GM12878 (cell line): ENCODE results near the gene SAC3D1.

ENCODE experiments used
- CBX5 ChIP-seq: sonication (generic); IDR thresholded peaks from 2 replicates; pipeline ENCODE4 v1.6.1; 2016; ENCODE audit warnings: low read depth, moderate library complexity, mild to moderate bottlenecking, inconsistent platforms
- CEBPB ChIP-seq, 2 experiments: fragments of 150-350 bp in 1 of 2; IDR thresholded peaks; 2 replicates each; pipeline ENCODE4 v1.6.1; 2012 to 2014; ENCODE audit warnings: low read depth in 2 of 2, low read length in 2 of 2, borderline replicate concordance in 1 of 2, inconsistent platforms in 1 of 2
- CHD1 ChIP-seq: IDR thresholded peaks from 2 replicates; pipeline ENCODE4 v1.6.1; 2012; ENCODE audit warnings: low read depth, low read length, improper control_type of control experiment
- FOXK2 ChIP-seq: fragments of 450-650 bp; IDR thresholded peaks from 2 replicates; pipeline ENCODE4 v1.6.1; 2017; ENCODE audit warnings: mild to moderate bottlenecking, moderate library complexity
- HDGF ChIP-seq: fragments of 450-650 bp; IDR thresholded peaks from 2 replicates; pipeline ENCODE4 v1.6.1; 2016; ENCODE audit warnings: antibody characterized with exemption
- MLLT1 ChIP-seq: fragments of 450-650 bp; IDR thresholded peaks from 2 replicates; pipeline ENCODE4 v1.6.1; 2016; ENCODE audit warnings: mild to moderate bottlenecking
- NRF1 ChIP-seq: conservative IDR thresholded peaks from 2 replicates; pipeline ENCODE4 v1.6.1; 2011; ENCODE audit warnings: mild to moderate bottlenecking, low read depth, low read length, improper control_type of control experiment
- POLR2AphosphoS5 ChIP-seq: IDR thresholded peaks from 2 replicates; pipeline ENCODE4 v1.6.1; 2011; ENCODE audit warnings: mild to moderate bottlenecking, low read length, inconsistent platforms
- TCF7 ChIP-seq: IDR thresholded peaks from 2 replicates; pipeline ENCODE4 v1.6.1; 2014; ENCODE audit warnings: antibody characterized with exemption, borderline replicate concordance
- USF2 ChIP-seq: IDR thresholded peaks from 2 replicates; pipeline ENCODE4 v1.6.1; 2011; ENCODE audit warnings: low read depth, low read length, improper control_type of control experiment, borderline replicate concordance

GRCh38 chr11:65058012-65058411, 17.0 kb downstream of the SAC3D1 start:
- TF ChIP-seq TCF7, result no peak
- TF ChIP-seq CHD1, result no peak
- TF ChIP-seq MLLT1, result no peak
- TF ChIP-seq CBX5, result no peak
- TF ChIP-seq NRF1, result no peak
- TF ChIP-seq USF2, result no peak
- no peak for TF ChIP-seq HDGF
- TF ChIP-seq POLR2AphosphoS5, result no peak
- TF ChIP-seq CEBPB (IDR thresholded peaks at IDR 0.05; ENCODE audit: borderline replicate concordance in 1 of 2, low read depth in 2 of 2, low read length in 2 of 2), result no peak
- no peak for TF ChIP-seq FOXK2
